Measurements from ENCODE around the gene PCDHA11.
"Not testable (repeated sequence)": the region's sequence is repeated elsewhere in the genome, so short reads cannot be mapped to it uniquely, and the experiment has no call there.

Gene PCDHA11, protein sequence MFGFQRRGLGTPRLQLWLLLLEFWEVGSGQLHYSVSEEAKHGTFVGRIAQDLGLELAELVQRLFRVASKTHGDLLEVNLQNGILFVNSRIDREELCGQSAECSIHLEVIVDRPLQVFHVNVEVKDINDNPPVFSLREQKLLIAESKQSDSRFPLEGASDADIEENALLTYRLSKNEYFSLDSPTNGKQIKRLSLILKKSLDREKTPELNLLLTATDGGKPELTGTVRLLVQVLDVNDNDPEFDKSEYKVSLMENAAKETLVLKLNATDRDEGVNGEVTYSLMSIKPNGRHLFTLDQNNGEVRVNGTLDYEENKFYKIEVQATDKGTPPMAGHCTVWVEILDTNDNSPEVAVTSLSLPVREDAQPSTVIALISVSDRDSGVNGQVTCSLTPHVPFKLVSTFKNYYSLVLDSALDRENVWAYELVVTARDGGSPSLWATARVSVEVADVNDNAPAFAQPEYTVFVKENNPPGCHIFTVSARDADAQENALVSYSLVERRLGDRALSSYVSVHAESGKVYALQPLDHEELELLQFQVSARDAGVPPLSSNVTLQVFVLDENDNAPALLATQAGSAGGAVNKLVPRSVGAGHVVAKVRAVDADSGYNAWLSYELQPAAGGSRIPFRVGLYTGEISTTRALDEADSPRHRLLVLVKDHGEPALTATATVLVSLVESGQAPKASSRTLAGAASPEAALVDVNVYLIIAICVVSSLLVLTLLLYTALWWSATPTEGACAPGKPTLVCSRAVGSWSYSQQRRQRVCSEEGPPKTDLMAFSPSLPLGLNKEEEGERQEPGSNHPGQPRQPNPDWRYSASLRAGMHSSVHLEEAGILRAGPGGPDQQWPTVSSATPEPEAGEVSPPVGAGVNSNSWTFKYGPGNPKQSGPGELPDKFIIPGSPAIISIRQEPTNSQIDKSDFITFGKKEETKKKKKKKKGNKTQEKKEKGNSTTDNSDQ

DNA sequence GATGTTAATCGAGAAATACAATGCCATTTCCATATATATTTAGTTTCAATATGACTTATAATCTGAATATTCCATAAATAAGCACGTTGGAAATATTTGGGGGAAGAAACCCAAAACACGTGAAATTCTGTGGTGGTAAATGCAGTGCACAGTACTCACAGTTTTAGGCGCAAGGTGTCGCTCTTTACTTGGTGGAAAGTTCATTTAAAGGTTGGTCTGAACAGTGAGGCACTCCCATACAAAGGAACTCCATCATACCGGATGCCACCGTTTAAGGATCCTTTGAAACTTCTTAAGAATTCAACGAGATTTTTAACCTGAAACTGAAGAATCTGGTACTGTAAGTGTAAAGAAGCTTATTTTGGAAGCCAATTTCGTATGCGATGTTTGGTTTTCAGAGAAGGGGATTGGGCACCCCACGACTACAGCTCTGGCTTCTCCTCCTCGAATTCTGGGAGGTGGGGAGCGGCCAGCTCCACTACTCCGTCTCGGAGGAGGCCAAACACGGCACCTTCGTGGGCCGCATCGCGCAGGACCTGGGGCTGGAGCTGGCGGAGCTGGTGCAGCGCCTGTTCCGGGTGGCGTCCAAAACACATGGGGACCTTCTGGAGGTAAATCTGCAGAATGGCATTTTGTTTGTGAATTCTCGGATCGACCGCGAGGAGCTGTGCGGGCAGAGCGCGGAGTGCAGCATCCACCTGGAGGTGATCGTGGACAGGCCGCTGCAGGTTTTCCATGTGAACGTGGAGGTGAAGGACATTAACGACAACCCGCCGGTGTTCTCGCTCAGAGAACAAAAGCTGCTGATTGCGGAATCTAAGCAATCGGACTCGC is at the start of gene PCDHA11:
TSS of gene PCDHA11 (plus strand) at position 237 of the 834 bp plus-strand sequence. CDS start at position 384, 147 bp downstream.
- DNase-seq: no peak

DNA sequence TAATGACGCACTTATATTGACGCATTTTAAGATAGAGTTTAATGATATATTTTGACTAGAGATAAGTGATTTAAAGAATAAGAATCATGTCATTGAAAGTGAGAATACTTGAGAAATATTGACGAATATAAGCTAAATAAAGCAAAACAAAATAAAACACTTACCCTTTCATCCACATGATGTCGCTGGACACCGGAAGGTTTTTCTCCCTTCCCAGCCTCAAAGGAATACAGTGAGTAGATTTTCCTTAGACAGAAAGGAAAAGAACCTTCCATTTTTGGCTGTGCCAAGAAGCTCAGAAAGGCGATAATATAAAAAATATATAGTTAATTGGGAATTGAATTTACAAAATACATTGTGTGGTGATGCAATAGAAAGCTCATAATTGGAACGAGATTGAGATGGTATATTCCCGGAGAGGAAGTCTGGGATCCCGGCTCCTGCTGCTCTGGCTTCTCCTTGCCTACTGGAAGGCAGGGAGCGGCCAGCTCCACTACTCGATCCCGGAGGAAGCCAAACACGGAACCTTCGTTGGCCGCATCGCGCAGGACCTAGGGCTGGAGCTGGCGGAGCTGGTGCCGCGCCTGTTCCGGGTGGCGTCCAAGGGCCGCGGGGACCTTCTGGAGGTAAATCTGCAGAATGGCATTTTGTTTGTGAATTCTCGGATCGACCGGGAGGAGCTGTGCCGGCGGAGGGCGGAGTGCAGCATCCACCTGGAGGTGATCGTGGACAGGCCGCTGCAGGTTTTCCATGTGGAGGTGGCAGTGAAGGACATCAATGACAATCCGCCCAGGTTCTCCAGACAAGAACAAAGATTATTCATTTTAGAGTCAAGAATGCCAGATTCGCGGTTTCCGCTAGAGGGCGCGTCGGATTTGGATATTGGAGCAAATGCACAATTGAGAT is 47.1 kb upstream of the PCDHA11 start, which contains the start of gene PCDHA5:
TSS of gene PCDHA5 (plus strand) at position 239 of the 906 bp plus-strand sequence.
- no peak for DNase-seq

DNA sequence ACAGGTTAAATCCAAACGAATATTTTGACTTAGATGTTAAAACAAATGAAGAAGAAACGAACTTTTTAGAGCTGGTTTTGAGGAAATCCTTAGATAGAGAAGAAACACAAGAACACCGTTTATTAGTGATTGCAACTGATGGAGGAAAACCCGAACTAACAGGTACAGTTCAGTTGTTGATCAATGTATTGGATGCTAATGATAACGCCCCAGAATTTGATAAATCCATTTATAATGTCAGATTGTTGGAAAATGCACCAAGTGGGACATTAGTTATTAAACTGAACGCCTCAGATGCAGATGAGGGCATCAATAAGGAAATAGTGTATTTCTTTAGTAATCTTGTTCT is 46.5 kb upstream of the PCDHA11 start:
- DNase-seq: no peak

DNA sequence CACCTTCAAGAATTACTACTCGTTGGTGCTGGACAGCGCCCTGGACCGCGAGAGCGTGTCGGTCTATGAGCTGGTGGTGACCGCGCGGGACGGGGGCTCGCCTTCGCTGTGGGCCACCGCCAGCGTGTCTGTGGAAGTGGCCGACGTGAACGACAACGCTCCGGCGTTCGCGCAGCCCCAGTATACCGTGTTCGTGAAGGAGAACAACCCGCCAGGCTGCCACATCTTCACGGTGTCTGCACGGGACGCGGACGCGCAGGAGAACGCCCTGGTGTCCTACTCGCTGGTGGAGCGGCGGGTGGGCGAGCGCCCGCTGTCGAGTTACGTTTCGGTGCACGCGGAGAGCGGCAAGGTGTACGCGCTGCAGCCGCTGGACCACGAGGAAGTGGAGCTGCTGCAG is 45.8 kb upstream of the PCDHA11 start:
- not testable (repeated sequence) for DNase-seq

DNA sequence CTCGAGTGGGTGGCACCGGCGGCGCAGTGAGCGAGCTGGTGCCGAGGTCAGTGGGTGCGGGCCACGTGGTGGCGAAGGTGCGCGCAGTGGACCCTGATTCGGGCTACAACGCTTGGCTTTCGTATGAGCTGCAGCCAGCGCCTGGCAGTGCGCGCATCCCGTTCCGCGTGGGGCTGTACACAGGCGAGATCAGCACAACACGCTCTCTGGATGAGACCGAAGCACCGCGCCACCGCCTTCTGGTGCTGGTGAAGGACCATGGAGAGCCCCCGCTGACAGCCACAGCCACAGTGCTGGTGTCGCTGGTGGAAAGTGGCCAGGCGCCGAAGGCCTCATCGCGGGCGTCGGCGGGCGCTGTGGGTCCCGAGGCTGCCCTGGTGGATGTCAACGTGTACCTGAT is 45.3 kb upstream of the PCDHA11 start:
- no peak for DNase-seq

DNA sequence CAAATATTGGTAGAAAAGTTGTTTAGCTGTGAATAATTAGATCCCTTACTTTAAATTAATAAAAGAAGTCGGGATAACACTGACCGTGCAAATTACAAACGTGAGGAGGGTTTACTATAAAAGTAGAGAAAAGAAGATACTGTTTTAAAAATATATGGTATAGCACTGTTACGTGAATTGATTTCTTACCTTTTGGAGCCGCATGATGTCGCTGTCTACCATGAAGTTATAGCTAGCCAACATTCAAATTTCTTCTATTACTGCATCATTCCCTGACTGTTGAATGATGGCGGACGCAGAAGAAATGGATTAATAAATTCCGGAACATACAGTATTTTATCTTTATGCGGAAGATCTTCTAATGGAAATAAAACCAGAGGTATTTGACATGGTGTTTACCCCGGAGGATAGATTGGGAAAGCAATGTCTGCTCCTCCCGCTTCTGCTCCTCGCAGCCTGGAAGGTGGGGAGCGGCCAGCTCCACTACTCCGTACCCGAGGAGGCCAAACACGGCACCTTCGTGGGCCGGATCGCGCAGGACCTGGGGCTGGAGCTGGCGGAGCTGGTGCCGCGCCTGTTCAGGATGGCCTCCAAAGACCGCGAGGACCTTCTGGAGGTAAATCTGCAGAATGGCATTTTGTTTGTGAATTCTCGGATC is 40.9 kb upstream of the PCDHA11 start, which contains the start of gene PCDHA6:
TSS of gene PCDHA6 (plus strand) at position 257 of the 658 bp plus-strand sequence. CDS start at position 389, 132 bp downstream.
- DNase-seq: no peak

DNA sequence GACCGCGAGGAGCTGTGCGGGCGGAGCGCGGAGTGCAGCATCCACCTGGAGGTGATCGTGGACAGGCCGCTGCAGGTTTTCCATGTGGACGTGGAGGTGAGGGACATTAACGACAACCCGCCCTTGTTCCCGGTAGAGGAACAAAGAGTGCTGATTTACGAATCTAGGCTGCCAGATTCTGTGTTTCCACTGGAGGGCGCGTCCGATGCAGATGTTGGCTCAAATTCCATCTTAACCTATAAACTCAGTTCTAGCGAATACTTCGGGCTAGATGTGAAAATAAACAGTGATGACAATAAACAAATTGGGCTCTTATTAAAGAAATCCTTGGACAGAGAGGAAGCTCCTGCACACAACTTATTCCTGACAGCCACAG is 40.4 kb upstream of the PCDHA11 start:
- no peak for DNase-seq

DNA sequence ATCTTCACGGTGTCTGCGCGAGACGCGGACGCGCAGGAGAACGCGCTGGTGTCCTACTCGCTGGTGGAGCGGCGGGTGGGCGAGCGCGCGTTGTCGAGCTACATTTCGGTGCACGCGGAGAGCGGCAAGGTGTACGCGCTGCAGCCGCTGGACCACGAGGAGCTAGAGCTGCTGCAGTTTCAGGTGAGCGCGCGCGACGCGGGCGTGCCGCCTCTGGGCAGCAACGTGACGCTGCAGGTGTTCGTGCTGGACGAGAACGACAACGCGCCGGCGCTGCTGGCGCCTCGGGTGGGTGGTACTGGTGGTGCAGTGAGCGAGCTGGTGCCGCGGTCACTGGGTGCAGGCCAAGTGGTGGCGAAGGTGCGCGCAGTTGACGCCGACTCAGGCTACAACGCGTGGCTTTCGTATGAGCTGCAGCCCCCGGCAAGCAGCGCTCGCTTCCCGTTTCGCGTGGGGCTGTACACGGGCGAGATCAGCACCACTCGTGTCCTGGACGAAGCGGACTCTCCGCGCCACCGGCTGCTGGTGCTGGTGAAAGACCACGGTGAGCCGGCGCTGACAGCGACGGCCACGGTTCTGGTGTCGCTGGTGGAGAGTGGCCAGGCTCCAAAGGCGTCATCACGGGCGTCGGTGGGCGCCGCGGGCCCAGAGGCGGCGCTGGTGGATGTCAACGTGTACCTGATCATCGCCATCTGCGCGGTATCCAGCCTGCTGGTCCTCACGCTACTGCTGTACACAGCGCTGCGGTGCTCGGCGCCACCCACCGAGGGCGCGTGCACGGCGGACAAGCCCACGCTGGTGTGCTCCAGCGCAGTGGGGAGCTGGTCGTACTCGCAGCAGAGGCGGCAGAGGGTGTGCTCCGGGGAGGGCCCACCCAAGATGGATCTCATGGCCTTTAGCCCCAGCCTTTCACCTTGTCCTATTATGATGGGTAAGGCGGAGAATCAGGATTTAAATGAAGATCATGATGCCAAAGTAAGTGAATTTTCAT is 39.0 kb upstream of the PCDHA11 start:
- DNase-seq: not testable (repeated sequence)

DNA sequence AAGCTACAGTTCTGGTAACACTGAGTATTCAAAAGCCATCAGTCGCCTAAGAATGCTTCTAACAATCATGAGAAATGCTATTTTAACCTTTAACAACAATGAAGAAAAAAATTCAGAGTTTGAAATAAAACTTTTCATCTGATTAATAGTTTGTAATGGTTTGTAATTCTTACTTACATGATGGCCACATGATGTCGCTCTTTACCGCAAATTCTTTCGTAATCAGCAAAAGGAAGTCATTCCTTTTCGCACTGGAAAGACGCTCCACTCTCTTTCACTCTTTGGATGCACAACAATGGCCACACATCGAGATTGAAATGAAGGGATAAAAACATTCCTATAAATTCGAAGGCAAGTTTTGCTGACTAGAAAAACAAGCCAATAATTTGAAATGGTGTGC is 34.8 kb upstream of the PCDHA11 start, which contains the start of gene PCDHA7:
TSS of gene PCDHA7 (plus strand) at position 277 of the 400 bp plus-strand sequence. CDS start at position 392, 115 bp downstream.
- DNase-seq: no peak

DNA sequence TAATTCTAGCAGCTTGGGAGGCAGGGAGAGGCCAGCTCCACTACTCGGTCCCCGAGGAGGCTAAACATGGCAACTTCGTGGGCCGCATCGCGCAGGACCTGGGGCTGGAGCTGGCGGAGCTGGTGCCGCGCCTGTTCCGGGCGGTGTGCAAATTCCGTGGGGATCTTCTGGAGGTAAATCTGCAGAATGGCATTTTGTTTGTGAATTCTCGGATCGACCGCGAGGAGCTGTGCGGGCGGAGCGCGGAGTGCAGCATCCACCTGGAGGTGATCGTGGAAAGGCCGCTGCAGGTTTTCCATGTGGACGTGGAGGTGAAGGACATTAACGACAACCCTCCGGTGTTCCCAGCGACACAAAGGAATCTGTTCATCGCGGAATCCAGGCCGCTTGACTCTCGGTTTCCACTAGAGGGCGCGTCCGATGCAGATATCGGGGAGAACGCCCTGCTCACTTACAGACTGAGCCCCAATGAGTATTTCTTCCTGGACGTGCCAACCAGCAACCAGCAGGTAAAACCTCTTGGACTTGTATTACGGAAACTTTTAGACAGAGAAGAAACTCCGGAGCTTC is 34.2 kb upstream of the PCDHA11 start:
- not testable (repeated sequence) for DNase-seq

DNA sequence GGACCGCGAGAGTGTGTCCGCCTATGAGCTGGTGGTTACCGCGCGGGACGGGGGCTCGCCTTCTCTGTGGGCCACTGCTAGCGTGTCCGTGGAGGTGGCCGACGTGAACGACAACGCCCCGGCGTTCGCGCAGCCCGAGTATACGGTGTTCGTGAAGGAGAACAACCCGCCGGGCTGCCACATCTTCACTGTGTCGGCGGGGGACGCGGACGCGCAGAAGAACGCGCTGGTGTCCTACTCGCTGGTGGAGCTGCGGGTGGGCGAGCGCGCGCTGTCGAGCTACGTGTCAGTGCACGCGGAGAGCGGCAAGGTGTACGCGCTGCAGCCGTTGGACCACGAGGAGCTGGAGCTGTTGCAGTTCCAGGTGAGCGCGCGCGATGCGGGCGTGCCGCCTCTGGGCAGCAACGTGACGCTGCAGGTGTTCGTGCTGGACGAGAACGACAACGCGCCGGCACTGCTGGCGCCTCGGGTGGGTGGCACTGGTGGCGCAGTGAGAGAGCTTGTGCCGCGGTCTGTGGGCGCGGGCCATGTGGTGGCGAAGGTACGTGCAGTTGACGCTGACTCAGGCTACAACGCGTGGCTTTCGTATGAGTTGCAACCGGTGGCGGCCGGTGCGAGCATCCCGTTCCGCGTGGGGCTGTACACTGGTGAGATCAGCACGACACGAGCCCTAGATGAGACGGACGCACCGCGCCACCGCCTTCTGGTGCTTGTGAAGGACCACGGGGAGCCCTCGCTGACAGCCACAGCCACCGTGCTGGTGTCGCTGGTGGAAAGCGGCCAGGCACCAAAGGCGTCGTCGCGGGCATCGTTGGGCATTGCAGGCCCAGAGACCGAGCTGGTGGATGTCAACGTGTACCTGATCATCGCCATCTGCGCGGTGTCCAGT is 32.9 kb upstream of the PCDHA11 start:
- DNase-seq: no peak

DNA sequence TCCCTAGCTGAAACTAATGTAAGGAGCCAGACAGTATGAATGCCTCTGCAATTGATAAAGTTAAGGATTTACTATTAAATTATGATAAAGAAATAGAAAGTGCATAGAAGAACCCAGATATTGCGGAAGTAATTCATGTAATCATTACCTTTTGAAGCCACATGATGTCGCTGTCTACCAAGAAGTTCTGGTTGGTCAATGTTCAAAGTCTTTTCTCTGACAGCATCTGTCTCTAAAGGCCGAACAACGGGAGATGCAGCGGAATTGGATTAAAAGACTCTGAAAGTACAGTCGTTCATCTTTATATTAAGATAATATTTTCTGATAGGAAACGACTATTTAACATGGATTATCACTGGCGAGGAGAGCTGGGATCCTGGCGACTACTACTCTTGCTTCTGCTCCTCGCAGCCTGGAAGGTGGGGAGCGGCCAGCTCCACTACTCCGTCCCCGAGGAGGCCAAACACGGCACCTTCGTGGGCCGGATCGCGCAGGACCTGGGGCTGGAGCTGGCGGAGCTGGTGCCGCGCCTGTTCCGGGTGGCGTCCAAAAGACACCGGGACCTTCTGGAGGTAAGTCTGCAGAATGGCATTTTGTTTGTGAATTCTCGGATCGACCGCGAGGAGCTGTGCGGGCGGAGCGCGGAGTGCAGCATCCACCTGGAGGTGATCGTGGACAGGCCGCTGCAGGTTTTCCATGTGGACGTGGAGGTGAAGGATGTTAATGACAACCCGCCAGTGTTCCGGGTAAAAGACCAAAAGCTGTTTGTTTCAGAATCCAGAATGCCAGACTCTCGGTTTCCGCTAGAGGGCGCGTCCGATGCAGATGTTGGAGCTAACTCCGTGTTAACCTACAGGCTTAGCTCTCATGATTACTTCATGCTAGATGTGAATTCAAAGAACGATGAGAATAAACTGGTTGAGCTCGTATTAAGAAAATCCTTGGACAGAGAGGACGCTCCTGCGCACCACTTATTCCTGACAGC is 27.5 kb upstream of the PCDHA11 start, which contains the start of gene PCDHA8:
TSS of gene PCDHA8 (plus strand) at position 210 of the 985 bp plus-strand sequence. CDS start at position 345, 135 bp downstream.
- DNase-seq: no peak

DNA sequence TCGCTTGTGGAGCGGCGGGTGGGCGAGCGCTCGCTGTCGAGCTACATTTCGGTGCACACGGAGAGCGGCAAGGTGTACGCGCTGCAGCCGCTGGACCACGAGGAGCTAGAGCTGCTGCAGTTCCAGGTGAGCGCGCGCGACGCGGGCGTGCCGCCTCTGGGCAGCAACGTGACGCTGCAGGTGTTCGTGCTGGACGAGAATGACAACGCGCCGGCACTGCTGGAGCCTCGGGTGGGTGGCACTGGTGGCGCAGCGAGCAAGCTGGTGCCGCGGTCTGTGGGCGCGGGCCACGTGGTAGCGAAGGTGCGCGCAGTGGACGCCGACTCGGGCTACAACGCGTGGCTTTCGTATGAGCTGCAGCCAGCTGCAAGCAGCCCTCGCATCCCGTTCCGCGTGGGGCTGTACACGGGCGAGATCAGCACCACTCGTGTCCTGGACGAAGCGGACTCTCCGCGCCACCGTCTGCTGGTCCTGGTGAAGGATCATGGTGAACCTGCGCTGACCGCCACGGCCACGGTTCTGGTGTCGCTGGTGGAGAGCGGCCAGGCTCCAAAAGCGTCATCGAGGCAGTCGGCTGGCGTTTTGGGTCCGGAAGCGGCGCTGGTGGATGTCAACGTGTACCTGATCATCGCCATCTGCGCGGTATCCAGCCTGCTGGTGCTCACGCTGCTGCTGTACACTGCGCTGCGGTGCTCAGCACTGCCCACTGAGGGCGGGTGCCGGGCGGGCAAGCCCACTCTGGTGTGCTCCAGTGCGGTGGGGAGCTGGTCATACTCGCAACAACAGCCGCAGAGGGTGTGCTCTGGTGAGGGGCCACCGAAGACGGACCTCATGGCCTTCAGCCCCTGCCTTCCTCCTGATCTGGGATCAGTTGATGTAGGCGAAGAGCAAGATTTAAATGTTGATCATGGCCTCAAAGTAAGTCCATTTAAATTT is 25.7 kb upstream of the PCDHA11 start:
- no peak for DNase-seq

DNA sequence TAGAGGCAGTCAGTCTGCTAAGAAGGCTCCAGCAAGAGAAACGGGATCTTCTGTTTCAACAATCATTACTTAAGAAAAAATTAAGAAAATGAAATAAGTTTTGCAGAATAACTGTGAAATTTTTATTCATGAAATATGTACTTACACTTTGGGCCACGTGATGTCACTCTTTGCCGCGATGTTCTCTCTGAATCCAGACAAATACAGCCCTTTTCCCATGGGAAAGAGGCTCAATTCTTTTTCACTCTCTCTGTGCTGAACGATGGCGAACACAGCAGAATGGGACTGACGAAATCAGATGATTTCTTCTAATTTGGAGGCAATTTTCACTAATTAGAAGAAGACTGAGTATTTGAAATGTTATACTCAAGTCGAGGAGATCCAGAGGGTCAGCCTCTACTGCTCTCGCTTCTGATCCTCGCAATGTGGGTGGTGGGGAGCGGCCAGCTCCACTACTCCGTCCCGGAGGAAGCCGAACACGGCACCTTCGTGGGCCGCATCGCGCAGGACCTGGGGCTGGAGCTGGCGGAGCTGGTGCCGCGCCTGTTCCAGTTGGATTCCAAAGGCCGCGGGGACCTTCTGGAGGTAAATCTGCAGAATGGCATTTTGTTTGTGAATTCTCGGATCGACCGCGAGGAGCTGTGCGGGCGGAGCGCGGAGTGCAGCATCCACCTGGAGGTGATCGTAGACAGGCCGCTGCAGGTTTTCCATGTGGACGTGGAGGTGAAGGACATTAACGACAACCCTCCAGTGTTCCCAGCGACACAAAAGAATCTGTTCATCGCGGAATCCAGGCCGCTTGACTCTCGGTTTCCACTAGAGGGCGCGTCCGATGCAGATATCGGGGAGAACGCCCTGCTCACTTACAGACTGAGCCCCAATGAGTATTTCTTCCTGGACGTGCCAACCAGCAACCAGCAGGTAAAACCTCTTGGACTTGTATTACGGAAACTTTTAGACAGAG is 20.3 kb upstream of the PCDHA11 start, which contains the start of gene PCDHA9:
TSS of gene PCDHA9 (plus strand) at position 244 of the 964 bp plus-strand sequence. CDS start at position 358, 114 bp downstream.
- not testable (repeated sequence) for DNase-seq

Data from right forelimb (tissue), 1 donor.